Loucy (cell line): ENCODE measurements around the gene EPB41L1.

Experiments used
- EZH2phosphoT487 ChIP-seq: fragments of 200-600 bp; IDR thresholded peaks from 2 replicates; pipeline ENCODE4 v1.6.1; 2018; ENCODE audit warnings: antibody characterized with exemption, mild to moderate bottlenecking, moderate library complexity, borderline replicate concordance
- TF ChIP-seq, protein P1 (sequence below): fragments of 200-600 bp; sonication (generic); conservative IDR thresholded peaks from 2 replicates; pipeline ENCODE4 v1.5.1; 2014; ENCODE audit warnings: mild to moderate bottlenecking, antibody characterized with exemption, low read length

DNA sequence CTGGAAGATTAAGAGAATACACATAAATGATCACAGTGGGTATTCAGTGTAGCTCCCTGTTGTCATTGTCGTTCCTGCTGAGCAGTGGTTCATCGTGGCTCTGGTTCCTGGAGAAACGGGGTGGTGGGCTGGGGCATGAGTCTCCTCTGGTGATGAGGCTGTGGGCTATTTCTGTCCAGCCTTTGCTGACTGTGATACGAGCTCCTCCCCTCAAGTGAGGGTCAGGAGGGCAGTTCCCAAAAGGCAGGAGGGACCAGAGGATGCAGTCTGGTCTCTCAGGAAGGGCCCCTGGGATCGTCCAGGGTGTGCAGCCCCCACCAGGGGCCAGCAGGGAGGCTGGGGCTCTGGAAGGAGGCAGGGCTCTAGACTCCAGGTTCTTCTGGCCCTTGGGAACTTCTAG lies 120.5 kb downstream of the EPB41L1 start:
- TF ChIP-seq, protein P1, sequence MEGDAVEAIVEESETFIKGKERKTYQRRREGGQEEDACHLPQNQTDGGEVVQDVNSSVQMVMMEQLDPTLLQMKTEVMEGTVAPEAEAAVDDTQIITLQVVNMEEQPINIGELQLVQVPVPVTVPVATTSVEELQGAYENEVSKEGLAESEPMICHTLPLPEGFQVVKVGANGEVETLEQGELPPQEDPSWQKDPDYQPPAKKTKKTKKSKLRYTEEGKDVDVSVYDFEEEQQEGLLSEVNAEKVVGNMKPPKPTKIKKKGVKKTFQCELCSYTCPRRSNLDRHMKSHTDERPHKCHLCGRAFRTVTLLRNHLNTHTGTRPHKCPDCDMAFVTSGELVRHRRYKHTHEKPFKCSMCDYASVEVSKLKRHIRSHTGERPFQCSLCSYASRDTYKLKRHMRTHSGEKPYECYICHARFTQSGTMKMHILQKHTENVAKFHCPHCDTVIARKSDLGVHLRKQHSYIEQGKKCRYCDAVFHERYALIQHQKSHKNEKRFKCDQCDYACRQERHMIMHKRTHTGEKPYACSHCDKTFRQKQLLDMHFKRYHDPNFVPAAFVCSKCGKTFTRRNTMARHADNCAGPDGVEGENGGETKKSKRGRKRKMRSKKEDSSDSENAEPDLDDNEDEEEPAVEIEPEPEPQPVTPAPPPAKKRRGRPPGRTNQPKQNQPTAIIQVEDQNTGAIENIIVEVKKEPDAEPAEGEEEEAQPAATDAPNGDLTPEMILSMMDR: no peak
- no peak for TF ChIP-seq EZH2phosphoT487
